ENCODE data around the gene AGTPBP1.
A peak's percentile ranks its signal among the peaks of the same experiment; 100 is the strongest.

AGTPBP1 gene

GRCh38 chr9:85554349-85554748 lies 187.4 kb downstream of the AGTPBP1 start:
- no peak for DNase-seq (ENCODE audit: insufficient read length, low spot score)

GRCh38 chr9:85553475-85553874 lies 188.3 kb downstream of the AGTPBP1 start:
- FAIRE-seq (peak; percentile 37), DNase-seq (ENCODE audit: insufficient read length, low spot score) (no peak)

More at GRCh38 chr9:85554349-85554748, 187.4 kb downstream of the AGTPBP1 start:
- FAIRE-seq, result no peak

- no peak for FAIRE-seq
These were observed 194.2 kb downstream of the AGTPBP1 start for GRCh38 chr9:85547599-85547998.

GRCh38 chr9:85543196-85543595 lies 198.6 kb downstream of the AGTPBP1 start:
- FAIRE-seq (no peak), DNase-seq (ENCODE audit: insufficient read length, low spot score) (no peak)

More at GRCh38 chr9:85547599-85547998, 194.2 kb downstream of the AGTPBP1 start:
- no peak for DNase-seq (ENCODE audit: insufficient read length, low spot score)

GRCh38 chr9:85541876-85542275 lies 199.9 kb downstream of the AGTPBP1 start:
- no peak for FAIRE-seq
- DNase-seq (ENCODE audit: insufficient read length, low spot score), result no peak

GRCh38 chr9:85536514-85536913 lies 205.2 kb downstream of the AGTPBP1 start:
- FAIRE-seq, result no peak
- no peak for DNase-seq (ENCODE audit: insufficient read length, low spot score)

- FAIRE-seq, result no peak
- no peak for DNase-seq (ENCODE audit: insufficient read length, low spot score)
These were observed 205.7 kb downstream of the AGTPBP1 start for GRCh38 chr9:85536076-85536475.

- FAIRE-seq (no peak), DNase-seq (ENCODE audit: insufficient read length, low spot score) (no peak)
These were observed 207.4 kb downstream of the AGTPBP1 start for GRCh38 chr9:85534340-85534739.

- DNase-seq (ENCODE audit: insufficient read length, low spot score) (no peak), FAIRE-seq (no peak)
These were observed 208.2 kb downstream of the AGTPBP1 start for GRCh38 chr9:85533538-85533937.

GRCh38 chr9:85530721-85531120 lies 211.0 kb downstream of the AGTPBP1 start:
- DNase-seq (ENCODE audit: insufficient read length, low spot score), result no peak
- FAIRE-seq, result no peak

- FAIRE-seq (no peak), DNase-seq (ENCODE audit: insufficient read length, low spot score) (no peak)
These were observed 213.1 kb downstream of the AGTPBP1 start for GRCh38 chr9:85528607-85529006.

- no peak for FAIRE-seq
These were observed 213.6 kb downstream of the AGTPBP1 start for GRCh38 chr9:85528142-85528541.

GRCh38 chr9:85527331-85528020 lies 214.3 kb downstream of the AGTPBP1 start:
- no peak for FAIRE-seq

More at GRCh38 chr9:85528142-85528541, 213.6 kb downstream of the AGTPBP1 start:
- DNase-seq (ENCODE audit: insufficient read length, low spot score), result no peak

GRCh38 chr9:85524531-85524930 lies 217.2 kb downstream of the AGTPBP1 start:
- FAIRE-seq, result no peak
- no peak for DNase-seq (ENCODE audit: insufficient read length, low spot score)

More at GRCh38 chr9:85527331-85528020, 214.3 kb downstream of the AGTPBP1 start:
- no peak for DNase-seq (ENCODE audit: insufficient read length, low spot score)

GRCh38 chr9:85523202-85523601 lies 218.6 kb downstream of the AGTPBP1 start:
- no peak for DNase-seq (ENCODE audit: insufficient read length, low spot score)
- no peak for FAIRE-seq

- DNase-seq (ENCODE audit: insufficient read length, low spot score) (no peak), FAIRE-seq (peak; percentile 35)
These were observed 219.2 kb downstream of the AGTPBP1 start for GRCh38 chr9:85522459-85523092.

- no peak for FAIRE-seq
- DNase-seq (ENCODE audit: insufficient read length, low spot score), result no peak
These were observed 220.2 kb downstream of the AGTPBP1 start for GRCh38 chr9:85521371-85522197.

- FAIRE-seq, result no peak
- DNase-seq (ENCODE audit: insufficient read length, low spot score), result no peak
These were observed 224.6 kb downstream of the AGTPBP1 start for GRCh38 chr9:85516976-85517637.

- no peak for FAIRE-seq
- no peak for DNase-seq (ENCODE audit: insufficient read length, low spot score)
These were observed 225.3 kb downstream of the AGTPBP1 start for GRCh38 chr9:85516455-85516854.

- DNase-seq (ENCODE audit: insufficient read length, low spot score) (no peak), FAIRE-seq (no peak)
These were observed 226.7 kb downstream of the AGTPBP1 start for GRCh38 chr9:85515021-85515420.

- DNase-seq (ENCODE audit: insufficient read length, low spot score), result no peak
- FAIRE-seq, result no peak
These were observed 227.5 kb downstream of the AGTPBP1 start for GRCh38 chr9:85514256-85514655.
